Left lung (tissue), 10 donors: Measurements from ENCODE around the gene NR2F1. TPM values are rescaled to one million over a fixed set of nuclear protein-coding genes. Genes with fewer than 3 reads are reported as not detected.

ENCODE experiments used
- ATAC-seq: fragments of 200-7000 bp; cut with Tn5 transposase; one replicate; pipeline ENCODE4 v1.9.1; 2020; ENCODE audit warnings: moderate library complexity
- DNase-seq, 4 donors: peaks; one replicate each; pipeline ENCODE4 v3.0.0-alpha.2; 2013 to 2020
- H3K27ac ChIP-seq, 2 donors: fragments of 200-600 bp; sonication (generic) in 1 of 2; one replicate each; pipeline versions ENCODE4 v1.5.0 to v1.8.0; 2020 to 2021
- H3K27me3 ChIP-seq, 2 donors: fragments of 200-600 bp; sonication (generic) in 1 of 2; one replicate each; pipeline versions ENCODE4 v1.5.0 to v1.8.0; 2020 to 2021
- H3K36me3 ChIP-seq, 2 donors: fragments of 200-600 bp; sonication (generic) in 1 of 2; one replicate each; pipeline versions ENCODE4 v1.5.0 to v1.8.0; 2020 to 2021
- H3K4me1 ChIP-seq, 2 donors: fragments of 200-600 bp; one replicate each; pipeline ENCODE4 v1.8.0; 2021
- H3K4me3 ChIP-seq, 2 donors: fragments of 200-600 bp; sonication (generic) in 1 of 2; one replicate each; pipeline versions ENCODE4 v1.5.0 to v1.8.0; 2020 to 2021; ENCODE audit warnings: mild to moderate bottlenecking in 1 of 2
- H3K9me3 ChIP-seq, 2 donors: fragments of 200-600 bp; sonication (generic) in 1 of 2; one replicate each; pipeline versions ENCODE4 v1.5.0 to v1.8.0; 2020 to 2021
- CTCF ChIP-seq, 2 donors: fragments of 200-600 bp; sonication (generic) in 1 of 2; IDR thresholded peaks; one replicate each; pipeline versions ENCODE4 v1.5.0 to v1.8.0; 2021; ENCODE audit warnings: antibody characterized with exemption in 2 of 2
- intact Hi-C, 2 donors: fragments of 100-400 bp; cut with DNase I; formaldehyde crosslinking; loops; one replicate each; pipeline versions ENCODE4 v1.11.2 to v1.14.2; 2022
- polyA plus RNA-seq, 6 donors: library from polyadenylated mRNA; unstranded; fragments of 120-200 nt; gene quantifications; one replicate each; pipeline ENCODE4 v1.2.1, GENCODE V29; 2013; ENCODE audit not compliant: insufficient read length in 6 of 6
- total RNA-seq, 2 donors: library from RNA; stranded (reverse); fragmentation: NEBNext Ultra II Directional; extraction: Animal tissue kit (Norgen Biotek cat#: 25700); gene quantifications; one replicate each; pipeline ENCODE4 v1.2.1, GENCODE V29; 2021
- donor health status: DM: no; HTN: yes; CAD: no.
- donor health status: DM: no; HTN: no; CAD: no.

Gene NR2F1
- total and polyA plus RNA-seq, 8 donors: 50.7 to 240 (median 181) TPM

DNA sequence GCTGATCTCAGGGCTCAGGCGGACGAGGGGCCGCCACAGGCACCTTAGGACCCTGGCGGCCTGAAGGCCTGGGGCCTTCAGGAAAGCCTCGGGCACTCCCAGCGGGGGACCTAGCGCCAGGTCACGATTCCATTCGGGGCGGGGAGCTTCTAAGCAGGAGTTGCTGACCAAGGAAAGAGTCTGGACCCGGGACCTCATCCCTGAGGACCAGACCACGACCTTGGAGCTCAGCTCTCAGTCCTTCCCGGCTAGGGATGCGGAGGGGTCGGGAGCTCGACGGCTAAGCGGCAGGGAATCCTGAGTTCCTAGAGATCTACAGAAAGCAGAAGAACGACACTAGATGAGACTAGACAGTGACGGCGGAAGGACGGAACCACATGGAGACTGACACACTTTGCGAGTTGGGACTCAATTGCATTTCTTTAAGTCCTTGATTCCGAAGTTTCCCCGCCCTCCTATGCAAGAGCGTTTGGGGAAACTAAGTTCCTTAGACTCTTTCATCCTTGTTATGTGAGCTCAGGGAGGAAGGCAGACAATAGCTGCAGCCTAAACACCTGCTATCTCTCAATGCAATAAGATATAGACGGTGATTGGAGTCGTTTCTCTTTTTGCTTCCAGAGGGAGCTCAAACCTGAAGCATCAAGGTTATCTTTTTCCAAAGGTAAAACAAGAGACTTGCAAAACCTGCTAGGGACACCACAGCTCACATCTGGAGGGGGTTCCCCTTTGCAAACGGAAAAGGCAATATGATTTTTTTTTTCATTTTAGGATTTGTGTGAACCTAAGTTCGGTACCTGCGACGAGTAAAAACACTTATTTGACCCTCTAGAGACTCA lies 11.7 kb upstream of the NR2F1 start:
- Histone ChIP-seq H3K9me3 (no peaks in the 10 kb centered on the region), H3K27me3 (peaks cover 70 to 100% of the 10 kb centered on the region in 2 donors), H3K4me3 (no peak overlapping the region), H3K4me1 (peaks cover 0 to 29% of the 10 kb centered on the region in 2 donors), H3K27ac (no peak overlapping the region), H3K36me3 (no peaks in the 10 kb centered on the region)
- no peak for ATAC-seq
- TF ChIP-seq CTCF (IDR thresholded peaks at IDR 0.05): no peak
- intact Hi-C loops: no loop called here
- DNase-seq: no peak

DNA sequence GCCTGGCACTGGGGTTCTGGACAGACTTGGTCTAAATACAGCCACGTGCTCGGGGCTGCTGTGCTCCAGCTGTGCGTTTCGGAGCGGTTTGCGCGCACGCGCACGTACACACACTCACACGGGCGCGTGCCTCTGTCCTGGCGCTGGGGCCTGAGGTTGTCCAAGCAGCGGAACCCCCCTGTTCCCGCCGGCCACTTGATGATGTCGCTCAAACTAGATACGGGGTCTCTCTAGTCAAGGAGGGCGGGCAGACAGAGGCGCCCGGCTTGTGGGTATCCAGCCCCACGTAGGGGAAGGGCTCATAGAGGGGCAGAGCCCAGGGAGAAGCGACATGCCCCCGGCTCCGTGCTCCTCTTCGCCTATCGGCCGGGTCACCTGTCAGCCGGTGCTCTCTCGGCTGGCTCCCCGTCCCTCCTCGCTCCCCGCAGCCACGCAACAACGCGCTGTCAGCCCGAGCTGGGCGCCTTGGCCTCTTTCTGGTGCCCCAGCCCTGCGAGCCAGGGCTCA lies 10.9 kb upstream of the NR2F1 start:
- peak; percentile 22 for ATAC-seq
- H3K36me3 ChIP-seq: no peaks in the 10 kb centered on the region
- H3K27ac ChIP-seq: no peak overlapping the region
- H3K4me3 ChIP-seq: no peak overlapping the region
- intact Hi-C loops: no loop called here
- no peak for TF ChIP-seq CTCF (IDR thresholded peaks at IDR 0.05)
- no peaks in the 10 kb centered on the region for H3K9me3 ChIP-seq
- DNase-seq: no peak
- peaks cover 70 to 100% of the 10 kb centered on the region in 2 donors for H3K27me3 ChIP-seq
- H3K4me1 ChIP-seq: peaks cover 0 to 29% of the 10 kb centered on the region in 2 donors

DNA sequence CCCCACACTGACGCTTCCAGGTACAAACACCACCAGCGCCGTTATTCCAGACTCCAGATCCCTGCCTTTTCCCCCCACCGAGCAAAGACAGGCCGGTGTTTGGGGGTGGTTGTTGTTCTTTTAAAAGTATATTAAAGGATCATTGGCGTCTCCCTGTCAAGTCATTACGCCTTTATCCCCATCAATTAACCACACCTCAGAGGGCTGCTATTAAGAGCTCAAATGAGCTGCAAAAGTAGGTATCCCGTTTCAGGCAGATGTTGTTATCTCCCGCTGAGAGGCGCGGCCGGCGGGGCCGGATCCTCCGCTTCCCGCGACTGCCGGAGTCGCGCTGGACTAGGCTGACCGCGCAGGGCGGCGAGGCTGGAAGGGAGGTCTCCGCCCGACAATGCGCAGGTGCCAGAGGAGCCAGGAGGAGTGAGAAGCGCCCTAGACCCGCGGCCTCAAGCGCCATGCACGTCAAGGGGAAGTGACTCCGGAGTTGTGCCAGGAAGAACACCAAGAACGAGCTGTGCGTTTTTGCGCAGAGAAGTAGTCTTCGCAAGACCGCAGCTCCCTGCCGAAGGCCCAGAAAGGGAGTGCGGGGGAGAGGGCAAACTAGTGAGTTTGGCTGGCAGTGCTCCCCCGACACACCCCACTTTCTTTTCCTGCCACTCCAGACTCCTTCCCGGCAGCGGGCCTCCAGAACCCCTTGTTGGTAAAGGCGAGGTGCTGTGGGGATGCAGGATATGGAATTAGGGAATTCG lies 10.2 kb upstream of the NR2F1 start:
- no peak for TF ChIP-seq CTCF (IDR thresholded peaks at IDR 0.05)
- Histone ChIP-seq H3K36me3 (no peaks in the 10 kb centered on the region), H3K9me3 (no peaks in the 10 kb centered on the region), H3K4me1 (peaks cover 0 to 29% of the 10 kb centered on the region in 2 donors), H3K27me3 (peaks cover 70 to 100% of the 10 kb centered on the region in 2 donors), H3K4me3 (no peak overlapping the region), H3K27ac (no peak overlapping the region)
- intact Hi-C loops: no loop called here
- ATAC-seq (no peak), DNase-seq (no peak)

GRCh38 chr5:93573354-93574351 lies 9.4 kb upstream of the NR2F1 start:
- intact Hi-C loops: no loop called here
- no peak for DNase-seq
- no peak for TF ChIP-seq CTCF (IDR thresholded peaks at IDR 0.05)
- H3K4me3 ChIP-seq: no peak overlapping the region
- H3K27me3 ChIP-seq: peaks cover 71 to 100% of the 10 kb centered on the region in 2 donors
- no peaks in the 10 kb centered on the region for H3K9me3 ChIP-seq
- H3K36me3 ChIP-seq: no peaks in the 10 kb centered on the region
- H3K27ac ChIP-seq: peak overlapping the region in 1 of 2 donors; percentile 21
- no peak for ATAC-seq
- peaks cover 0 to 31% of the 10 kb centered on the region in 2 donors for H3K4me1 ChIP-seq
